DMS 273 (cell line): ENCODE measurements around the gene TTLL4.

Experiments
- DNase-seq: peaks from one replicate; lab custom pipeline; 2025; ENCODE audit not compliant: unreplicated experiment; lab: John Stamatoyannopoulos, UW

Gene TTLL4

GRCh38 chr2:218782528-218782844 is 71.9 kb downstream of the TTLL4 start:
- no peak for DNase-seq

- DNase-seq = no peak
Observed at GRCh38 chr2:218783688-218784087, 73.1 kb downstream of the TTLL4 start.

DNA sequence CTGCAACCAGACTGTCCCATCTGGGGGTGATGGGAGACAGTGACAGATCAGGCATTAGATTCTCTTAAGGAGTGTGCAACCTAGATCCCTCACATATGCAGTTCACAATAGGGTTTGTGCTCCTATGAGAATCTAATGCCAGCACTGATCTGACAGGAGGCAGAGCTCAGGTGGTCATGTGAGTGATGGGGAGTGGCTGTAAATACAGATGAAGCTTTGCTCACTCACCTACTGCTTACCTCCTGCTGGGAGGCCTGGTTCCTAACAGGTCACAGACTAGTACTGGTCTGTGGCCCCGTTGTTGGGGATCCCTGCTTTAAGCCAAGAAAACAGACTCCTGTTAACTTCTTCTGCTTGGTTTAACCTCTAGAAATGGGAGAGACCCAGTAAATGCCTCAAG is 74.5 kb downstream of the TTLL4 start:
- no peak for DNase-seq

- DNase-seq = no peak
Observed at GRCh38 chr2:218786133-218786532, 75.5 kb downstream of the TTLL4 start.

DNA sequence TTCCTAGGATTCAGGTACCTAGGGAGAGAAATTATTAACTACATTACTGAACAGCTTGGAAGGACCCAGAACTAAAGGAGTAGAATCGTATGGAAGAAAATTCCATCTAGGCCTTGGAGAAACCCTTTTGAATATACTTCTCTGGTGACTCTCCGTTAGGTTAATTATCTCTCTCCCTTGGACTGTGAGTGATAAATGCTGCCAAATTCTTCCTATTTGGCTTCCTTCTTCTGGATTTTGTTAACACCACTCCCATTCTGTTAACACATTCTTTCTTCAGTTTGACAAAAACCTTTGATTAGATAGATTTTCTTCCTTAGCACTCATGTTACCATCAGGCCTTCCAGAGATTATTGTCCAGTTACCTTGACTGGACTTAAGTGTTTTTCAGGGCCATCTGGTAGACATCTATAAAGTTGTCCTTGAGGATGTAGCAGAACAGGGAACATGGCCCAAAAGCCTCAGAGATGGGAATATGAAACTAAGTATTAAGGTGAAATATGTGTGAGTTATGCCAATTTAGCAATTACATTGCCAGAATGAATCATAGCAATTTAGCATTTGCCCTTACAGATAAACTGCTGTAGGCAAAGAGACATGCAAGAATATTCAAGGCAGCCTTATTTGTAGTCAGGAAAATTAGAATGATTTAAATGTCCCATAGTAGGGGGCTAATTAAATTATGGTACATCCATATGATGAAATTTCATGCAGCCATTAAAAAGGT is 78.1 kb downstream of the TTLL4 start:
- DNase-seq = no peak

GRCh38 chr2:218792433-218792832 is 81.8 kb downstream of the TTLL4 start:
- no peak for DNase-seq

GRCh38 chr2:218796691-218797090 is 86.1 kb downstream of the TTLL4 start:
- no peak for DNase-seq

DNA sequence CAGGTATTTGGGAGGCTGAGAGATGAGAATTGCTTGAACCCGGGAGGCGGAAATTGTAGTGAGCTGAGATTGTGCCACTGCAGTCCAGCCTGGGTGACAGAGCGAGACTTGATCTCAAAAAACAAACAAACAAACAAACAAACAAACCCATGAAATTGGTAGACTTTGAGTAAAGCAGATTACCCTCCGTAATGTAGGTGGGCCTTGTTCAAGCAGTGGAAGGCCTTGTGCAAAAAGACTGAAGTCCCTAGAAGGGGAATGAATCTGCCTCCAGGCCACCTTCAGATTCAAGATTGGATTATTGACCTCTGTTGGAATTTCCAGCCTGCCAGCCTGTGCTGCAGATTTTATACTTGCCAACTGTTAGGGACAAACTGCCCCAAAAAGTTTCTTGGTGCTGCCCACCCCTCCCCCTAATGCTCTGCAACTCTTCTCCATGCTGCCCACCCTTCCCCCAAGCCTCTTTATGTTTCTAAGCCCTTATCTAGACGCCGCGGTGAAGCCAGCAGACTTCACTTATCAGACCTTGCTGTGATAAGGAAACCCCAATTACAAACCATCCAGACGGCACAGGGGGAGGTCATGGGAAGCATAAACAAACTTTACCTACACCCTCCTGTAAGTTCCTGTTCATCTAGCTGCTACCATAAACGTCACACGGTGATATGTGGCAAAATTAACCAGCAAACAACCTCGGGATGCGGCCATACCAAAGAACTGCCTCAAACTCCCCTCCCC is 88.3 kb downstream of the TTLL4 start:
- DNase-seq = peak; percentile 48

- DNase-seq = peak; percentile 19
Observed at GRCh38 chr2:218799990-218800389, 89.4 kb downstream of the TTLL4 start.

DNA sequence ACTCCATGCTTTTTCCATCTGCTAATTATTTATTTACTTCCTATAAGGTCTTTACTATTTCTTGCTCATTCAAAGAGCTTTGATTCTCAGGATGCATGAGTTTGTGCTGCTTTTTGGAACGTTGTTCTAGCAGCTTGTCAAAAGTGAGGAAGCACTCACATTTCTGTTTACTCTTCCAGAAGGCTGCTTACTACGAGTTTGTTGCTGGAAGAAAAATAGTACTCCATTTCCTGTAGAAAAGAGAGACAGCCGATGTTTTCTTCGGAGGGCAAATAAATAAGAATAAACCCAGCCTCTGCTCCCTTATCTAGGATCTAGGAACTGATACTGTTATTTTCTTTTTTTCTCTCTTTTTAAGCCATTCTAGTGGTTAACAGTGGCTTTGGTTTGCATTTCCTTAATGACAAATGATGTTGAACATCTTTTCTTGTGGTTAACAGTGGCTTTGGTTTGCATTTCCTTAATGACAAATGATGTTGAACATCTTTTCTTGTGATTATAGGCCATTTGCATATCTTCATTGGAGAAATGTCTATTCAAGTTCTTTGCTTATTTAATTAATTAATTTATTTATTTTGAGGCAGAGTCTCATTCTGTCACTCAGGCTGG is 91.9 kb downstream of the TTLL4 start:
- no peak for DNase-seq

GRCh38 chr2:218804817-218805216 is 94.2 kb downstream of the TTLL4 start:
- no peak for DNase-seq
